GM23338 (cell line): ENCODE data around the gene SMC4. TPM values are rescaled to one million over a fixed set of nuclear protein-coding genes. Genes with fewer than 3 reads are reported as not detected.

Experiments used
- ATAC-seq: fragments of 200-7000 bp; cut with Tn5 transposase; 3 replicates; pipeline ENCODE4 v1.9.1; 2020
- DNase-seq: peaks from one replicate; pipeline ENCODE4 v3.0.0-alpha.2; 2015; ENCODE audit warnings: low spot score
- H2AFZ ChIP-seq: fragments of 200-600 bp; sonication (generic); 2 replicates; pipeline ENCODE4 v1.8.0; 2016; ENCODE audit warnings: antibody characterized with exemption, mild to moderate bottlenecking, moderate library complexity
- H3F3A ChIP-seq: fragments of 200-600 bp; sonication (generic); replicated peaks from 2 replicates; pipeline ENCODE4 v1.8.0; 2017; ENCODE audit warnings: antibody characterized with exemption, mixed run types, low read depth
- H3K27ac ChIP-seq: fragments of 200-600 bp; sonication (generic); 2 replicates; pipeline ENCODE4 v1.6.1; 2016; ENCODE audit warnings: low read depth
- H3K27me3 ChIP-seq: fragments of 200-600 bp; sonication (generic); 2 replicates; pipeline ENCODE4 v1.8.0; 2016; ENCODE audit warnings: mild to moderate bottlenecking, mixed run types, moderate library complexity; ENCODE audit not compliant: insufficient read depth
- H3K36me3 ChIP-seq: fragments of 200-600 bp; sonication (generic); 2 replicates; pipeline ENCODE4 v1.8.0; 2016; ENCODE audit warnings: mild to moderate bottlenecking; ENCODE audit not compliant: insufficient read depth
- H3K4me1 ChIP-seq: fragments of 200-600 bp; sonication (generic); 2 replicates; pipeline ENCODE4 v1.8.0; 2016; ENCODE audit warnings: mild to moderate bottlenecking, moderate library complexity; ENCODE audit not compliant: insufficient read depth
- H3K4me2 ChIP-seq: fragments of 200-600 bp; sonication (generic); 2 replicates; pipeline ENCODE4 v1.7.1; 2017; ENCODE audit warnings: mixed run types
- H3K4me3 ChIP-seq: fragments of 200-600 bp; sonication (generic); 2 replicates; pipeline ENCODE4 v1.6.1; 2016; ENCODE audit warnings: mixed run types
- H3K79me2 ChIP-seq: fragments of 200-600 bp; sonication (generic); replicated peaks from 2 replicates; pipeline ENCODE4 v1.8.0; 2017; ENCODE audit warnings: mild to moderate bottlenecking; ENCODE audit not compliant: insufficient read depth
- H3K9me2 ChIP-seq: fragments of 200-600 bp; sonication (generic); 2 replicates; pipeline ENCODE4 v1.8.0; 2017; ENCODE audit not compliant: insufficient read depth
- H4K20me1 ChIP-seq: fragments of 200-600 bp; sonication (generic); replicated peaks from 2 replicates; pipeline ENCODE4 v1.8.0; 2017; ENCODE audit warnings: mild to moderate bottlenecking; ENCODE audit not compliant: insufficient read depth
- H3K27ac Mint-ChIP-seq: 2 replicates; pipeline ENCODE4 v1.8.0; 2020; ENCODE audit warnings: inconsistent platforms, mild to moderate bottlenecking, moderate library complexity, mixed read lengths
- H3K27me3 Mint-ChIP-seq: 3 replicates; pipeline ENCODE4 v1.8.0; 2022; ENCODE audit warnings: low read depth, mild to moderate bottlenecking, moderate library complexity, mixed read lengths, inconsistent platforms; ENCODE audit not compliant: insufficient read depth, poor library complexity
- H3K36me3 Mint-ChIP-seq: 3 replicates; pipeline ENCODE4 v1.8.0; 2021; ENCODE audit warnings: low read depth, mild to moderate bottlenecking, inconsistent platforms, moderate library complexity, mixed read lengths
- H3K4me1 Mint-ChIP-seq: 3 replicates; pipeline ENCODE4 v1.8.0; 2020; ENCODE audit warnings: mild to moderate bottlenecking, inconsistent platforms, mixed read lengths
- H3K4me3 Mint-ChIP-seq: 3 replicates; pipeline ENCODE4 v1.8.0; 2021; ENCODE audit warnings: moderate library complexity, mild to moderate bottlenecking, inconsistent platforms, mixed read lengths
- H3K9me3 Mint-ChIP-seq: 3 replicates; pipeline ENCODE4 v1.8.0; 2020; ENCODE audit warnings: moderate library complexity, mild to moderate bottlenecking, inconsistent platforms, mixed read lengths
- CREB1 ChIP-seq: fragments of 250-450 bp; sonication (Bioruptor Pico); IDR thresholded peaks from 2 replicates; pipeline ENCODE4 v1.5.0; 2020; ENCODE audit warnings: low read depth, mild to moderate bottlenecking, moderate library complexity
- EZH2 ChIP-seq: fragments of 200-600 bp; sonication (generic); IDR thresholded peaks from one replicate; pipeline ENCODE4 v1.8.0; 2017; ENCODE audit warnings: antibody characterized with exemption, mild to moderate bottlenecking, low read depth; ENCODE audit not compliant: unreplicated experiment
- JUNB ChIP-seq: IDR thresholded peaks from one replicate; pipeline ENCODE4 v1.6.1; 2016; ENCODE audit warnings: antibody characterized with exemption; ENCODE audit not compliant: unreplicated experiment
- NANOG ChIP-seq: IDR thresholded peaks from 2 replicates; pipeline ENCODE4 v1.6.1; 2016; ENCODE audit warnings: antibody characterized with exemption, borderline replicate concordance
- POLR2AphosphoS5 ChIP-seq: IDR thresholded peaks from 2 replicates; pipeline ENCODE4 v1.6.1; 2016; ENCODE audit warnings: antibody characterized with exemption, low read depth
- STAT1 ChIP-seq: IDR thresholded peaks from one replicate; pipeline ENCODE4 v1.6.1; 2016; ENCODE audit warnings: antibody characterized with exemption; ENCODE audit not compliant: unreplicated experiment
- ZNF114 ChIP-seq: fragments of 250-450 bp; sonication (Bioruptor Pico); IDR thresholded peaks from 2 replicates; pipeline ENCODE4 v1.5.0; 2020; ENCODE audit warnings: mild to moderate bottlenecking, moderate library complexity
- ZNF331 ChIP-seq: fragments of 250-450 bp; sonication (Bioruptor Pico); IDR thresholded peaks from 2 replicates; pipeline ENCODE4 v1.5.0; 2020; ENCODE audit warnings: low read depth, mild to moderate bottlenecking, moderate library complexity
- polyA plus RNA-seq: library from polyadenylated mRNA; unstranded; fragments of >200 nt; fragmentation: Nextera tagmentation; extraction: Ambion mirVana; gene quantifications from 2 replicates; pipeline ENCODE4 v1.2.1, GENCODE V29; 2016
- total RNA-seq: library from RNA; depleted of rRNA; stranded (reverse); fragments of >200 nt; shearing (Covaris generic); gene quantifications from 2 replicates; pipeline ENCODE4 v1.2.3, GENCODE V29; 2014
- TF ChIP-seq, protein P1 (sequence below), 2 experiments: fragments of 200-600 bp in 1 of 2; sonication (generic) in 1 of 2; conservative IDR thresholded peaks; 2 replicates each; pipeline versions ENCODE4 v1.5.1 to v1.6.1; 2016 to 2017; ENCODE audit warnings: antibody characterized with exemption in 2 of 2, low read depth in 2 of 2, mild to moderate bottlenecking in 2 of 2, moderate library complexity in 1 of 2
- TF ChIP-seq, protein P2 (sequence below): IDR thresholded peaks from 2 replicates; pipeline ENCODE4 v1.6.1; 2016; ENCODE audit warnings: antibody characterized with exemption
- TF ChIP-seq, protein P3 (sequence below): IDR thresholded peaks from one replicate; pipeline ENCODE4 v1.6.1; 2018; ENCODE audit warnings: antibody characterized with exemption; ENCODE audit not compliant: unreplicated experiment

SMC4 gene
- total and polyA plus RNA-seq, 2 experiments from 2014 or later, result 167 to 412 TPM

DNA sequence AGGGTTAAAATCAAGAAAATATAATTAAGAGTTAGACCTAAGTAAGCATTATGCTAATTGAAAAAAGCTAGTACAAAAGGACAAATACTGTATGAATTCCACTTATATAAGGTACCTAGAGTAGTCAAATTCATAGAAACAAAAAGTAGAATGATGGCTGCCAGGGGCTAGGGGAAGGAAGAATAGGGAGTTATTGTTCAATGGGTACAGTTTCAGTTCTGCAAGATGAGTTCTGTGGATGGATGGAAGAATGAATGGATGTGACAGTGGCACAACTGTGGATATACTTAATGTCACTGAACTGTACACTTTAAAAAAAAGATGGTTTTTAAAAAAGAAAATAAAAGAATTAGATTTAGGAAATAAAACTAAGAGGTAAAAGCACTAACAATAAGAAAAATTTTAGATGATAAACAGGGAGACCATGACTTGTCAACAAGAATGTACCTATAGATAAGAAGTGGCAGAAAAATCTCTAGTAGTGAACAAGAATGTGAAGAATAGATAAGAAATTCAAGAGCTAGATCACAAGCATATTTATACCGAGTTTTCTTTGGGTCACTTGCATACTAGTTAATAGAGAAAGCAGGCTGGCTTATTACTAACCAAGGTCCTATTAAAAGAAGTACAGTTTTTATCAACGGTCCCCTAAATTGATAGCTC is 6.0 kb upstream of the SMC4 start:
- no peaks in the 10 kb centered on the region for H3K27me3 Mint-ChIP-seq
- Histone ChIP-seq H3K36me3 (no peaks in the 10 kb centered on the region), H4K20me1 (no peaks in the 10 kb centered on the region; the same call in 1 of the 2 replicates), H3K4me2 (no peak overlapping the region), H3K27ac (no peak overlapping the region), H3K79me2 (peaks cover 39% of the 10 kb centered on the region), H3K27me3 (no peaks in the 10 kb centered on the region), H3K4me1 (no peaks in the 10 kb centered on the region), H3K9me2 (no peaks in the 10 kb centered on the region), H3K4me3 (no peak overlapping the region), H3F3A (no peaks in the 10 kb centered on the region), H2AFZ (no peak overlapping the region)
- ATAC-seq (no peak), DNase-seq (no peak)
- H3K9me3 Mint-ChIP-seq, result no peaks in the 10 kb centered on the region
- H3K4me1 Mint-ChIP-seq, result no peaks in the 10 kb centered on the region
- TF ChIP-seq, protein P1, sequence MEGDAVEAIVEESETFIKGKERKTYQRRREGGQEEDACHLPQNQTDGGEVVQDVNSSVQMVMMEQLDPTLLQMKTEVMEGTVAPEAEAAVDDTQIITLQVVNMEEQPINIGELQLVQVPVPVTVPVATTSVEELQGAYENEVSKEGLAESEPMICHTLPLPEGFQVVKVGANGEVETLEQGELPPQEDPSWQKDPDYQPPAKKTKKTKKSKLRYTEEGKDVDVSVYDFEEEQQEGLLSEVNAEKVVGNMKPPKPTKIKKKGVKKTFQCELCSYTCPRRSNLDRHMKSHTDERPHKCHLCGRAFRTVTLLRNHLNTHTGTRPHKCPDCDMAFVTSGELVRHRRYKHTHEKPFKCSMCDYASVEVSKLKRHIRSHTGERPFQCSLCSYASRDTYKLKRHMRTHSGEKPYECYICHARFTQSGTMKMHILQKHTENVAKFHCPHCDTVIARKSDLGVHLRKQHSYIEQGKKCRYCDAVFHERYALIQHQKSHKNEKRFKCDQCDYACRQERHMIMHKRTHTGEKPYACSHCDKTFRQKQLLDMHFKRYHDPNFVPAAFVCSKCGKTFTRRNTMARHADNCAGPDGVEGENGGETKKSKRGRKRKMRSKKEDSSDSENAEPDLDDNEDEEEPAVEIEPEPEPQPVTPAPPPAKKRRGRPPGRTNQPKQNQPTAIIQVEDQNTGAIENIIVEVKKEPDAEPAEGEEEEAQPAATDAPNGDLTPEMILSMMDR (conservative IDR thresholded peaks at IDR 0.05; ENCODE audit: low read depth in 2 of 2), result no peak
- no peak for TF ChIP-seq JUNB
- TF ChIP-seq, protein P2, sequence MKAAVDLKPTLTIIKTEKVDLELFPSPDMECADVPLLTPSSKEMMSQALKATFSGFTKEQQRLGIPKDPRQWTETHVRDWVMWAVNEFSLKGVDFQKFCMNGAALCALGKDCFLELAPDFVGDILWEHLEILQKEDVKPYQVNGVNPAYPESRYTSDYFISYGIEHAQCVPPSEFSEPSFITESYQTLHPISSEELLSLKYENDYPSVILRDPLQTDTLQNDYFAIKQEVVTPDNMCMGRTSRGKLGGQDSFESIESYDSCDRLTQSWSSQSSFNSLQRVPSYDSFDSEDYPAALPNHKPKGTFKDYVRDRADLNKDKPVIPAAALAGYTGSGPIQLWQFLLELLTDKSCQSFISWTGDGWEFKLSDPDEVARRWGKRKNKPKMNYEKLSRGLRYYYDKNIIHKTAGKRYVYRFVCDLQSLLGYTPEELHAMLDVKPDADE, result no peak
- no peak overlapping the region for H3K27ac Mint-ChIP-seq
- H3K4me3 Mint-ChIP-seq, result no peak overlapping the region
- no peaks in the 10 kb centered on the region for H3K36me3 Mint-ChIP-seq

DNA sequence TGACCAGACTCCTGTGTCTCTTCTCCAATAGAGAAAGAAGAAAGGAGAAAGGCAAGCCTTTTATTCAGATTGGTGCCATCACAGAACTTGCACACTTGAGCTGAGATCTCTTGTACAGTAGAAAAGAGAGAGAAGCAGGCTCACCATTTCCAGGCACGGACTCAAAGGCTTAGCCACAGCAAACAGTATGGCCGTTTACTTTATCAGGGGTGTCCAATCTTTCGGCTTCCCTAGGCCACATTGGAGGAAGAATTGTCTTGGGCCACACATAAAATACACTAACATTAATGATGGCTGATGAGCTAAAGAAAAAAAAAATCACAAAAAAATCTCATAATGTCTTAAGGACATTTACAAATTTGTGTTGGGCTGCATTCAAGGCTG is 5.4 kb upstream of the SMC4 start:
- Histone ChIP-seq H3K4me1 (no peaks in the 10 kb centered on the region), H3K4me2 (no peak overlapping the region), H4K20me1 (no peaks in the 10 kb centered on the region; the same call in 1 of the 2 replicates), H3F3A (no peaks in the 10 kb centered on the region), H3K79me2 (peaks cover 42% of the 10 kb centered on the region), H3K27ac (no peak overlapping the region), H3K27me3 (no peaks in the 10 kb centered on the region), H3K4me3 (no peak overlapping the region), H3K36me3 (no peaks in the 10 kb centered on the region), H2AFZ (no peak overlapping the region), H3K9me2 (no peaks in the 10 kb centered on the region)
- no peak for ATAC-seq
- Mint-ChIP-seq H3K4me3 (no peak overlapping the region), H3K27ac (no peak overlapping the region), H3K4me1 (no peaks in the 10 kb centered on the region), H3K36me3 (no peaks in the 10 kb centered on the region), H3K27me3 (peaks cover 2% of the 10 kb centered on the region), H3K9me3 (no peaks in the 10 kb centered on the region)
- TF ChIP-seq, protein P1 (conservative IDR thresholded peaks at IDR 0.05; ENCODE audit: low read depth in 2 of 2), result no peak
- TF ChIP-seq EZH2, result no peak
- TF ChIP-seq CREB1, result no peak
- no peak for TF ChIP-seq NANOG
- no peak for TF ChIP-seq ZNF114
- TF ChIP-seq, protein P2, result no peak
- TF ChIP-seq STAT1, result no peak
- no peak for TF ChIP-seq POLR2AphosphoS5
- no peak for TF ChIP-seq ZNF331 (CRISPR knock-in tag)
- TF ChIP-seq, protein P3, sequence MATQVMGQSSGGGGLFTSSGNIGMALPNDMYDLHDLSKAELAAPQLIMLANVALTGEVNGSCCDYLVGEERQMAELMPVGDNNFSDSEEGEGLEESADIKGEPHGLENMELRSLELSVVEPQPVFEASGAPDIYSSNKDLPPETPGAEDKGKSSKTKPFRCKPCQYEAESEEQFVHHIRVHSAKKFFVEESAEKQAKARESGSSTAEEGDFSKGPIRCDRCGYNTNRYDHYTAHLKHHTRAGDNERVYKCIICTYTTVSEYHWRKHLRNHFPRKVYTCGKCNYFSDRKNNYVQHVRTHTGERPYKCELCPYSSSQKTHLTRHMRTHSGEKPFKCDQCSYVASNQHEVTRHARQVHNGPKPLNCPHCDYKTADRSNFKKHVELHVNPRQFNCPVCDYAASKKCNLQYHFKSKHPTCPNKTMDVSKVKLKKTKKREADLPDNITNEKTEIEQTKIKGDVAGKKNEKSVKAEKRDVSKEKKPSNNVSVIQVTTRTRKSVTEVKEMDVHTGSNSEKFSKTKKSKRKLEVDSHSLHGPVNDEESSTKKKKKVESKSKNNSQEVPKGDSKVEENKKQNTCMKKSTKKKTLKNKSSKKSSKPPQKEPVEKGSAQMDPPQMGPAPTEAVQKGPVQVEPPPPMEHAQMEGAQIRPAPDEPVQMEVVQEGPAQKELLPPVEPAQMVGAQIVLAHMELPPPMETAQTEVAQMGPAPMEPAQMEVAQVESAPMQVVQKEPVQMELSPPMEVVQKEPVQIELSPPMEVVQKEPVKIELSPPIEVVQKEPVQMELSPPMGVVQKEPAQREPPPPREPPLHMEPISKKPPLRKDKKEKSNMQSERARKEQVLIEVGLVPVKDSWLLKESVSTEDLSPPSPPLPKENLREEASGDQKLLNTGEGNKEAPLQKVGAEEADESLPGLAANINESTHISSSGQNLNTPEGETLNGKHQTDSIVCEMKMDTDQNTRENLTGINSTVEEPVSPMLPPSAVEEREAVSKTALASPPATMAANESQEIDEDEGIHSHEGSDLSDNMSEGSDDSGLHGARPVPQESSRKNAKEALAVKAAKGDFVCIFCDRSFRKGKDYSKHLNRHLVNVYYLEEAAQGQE, result no peak
- DNase-seq, result no peak
